Measurements from ENCODE around the gene ZNF296. TPM values are rescaled to one million over a fixed set of nuclear protein-coding genes. Genes with fewer than 3 reads are reported as not detected.

The ZNF296 gene
- total and polyA plus RNA-seq, 2 experiments from 2014 or later = 13.4 to 16.5 TPM

DNA sequence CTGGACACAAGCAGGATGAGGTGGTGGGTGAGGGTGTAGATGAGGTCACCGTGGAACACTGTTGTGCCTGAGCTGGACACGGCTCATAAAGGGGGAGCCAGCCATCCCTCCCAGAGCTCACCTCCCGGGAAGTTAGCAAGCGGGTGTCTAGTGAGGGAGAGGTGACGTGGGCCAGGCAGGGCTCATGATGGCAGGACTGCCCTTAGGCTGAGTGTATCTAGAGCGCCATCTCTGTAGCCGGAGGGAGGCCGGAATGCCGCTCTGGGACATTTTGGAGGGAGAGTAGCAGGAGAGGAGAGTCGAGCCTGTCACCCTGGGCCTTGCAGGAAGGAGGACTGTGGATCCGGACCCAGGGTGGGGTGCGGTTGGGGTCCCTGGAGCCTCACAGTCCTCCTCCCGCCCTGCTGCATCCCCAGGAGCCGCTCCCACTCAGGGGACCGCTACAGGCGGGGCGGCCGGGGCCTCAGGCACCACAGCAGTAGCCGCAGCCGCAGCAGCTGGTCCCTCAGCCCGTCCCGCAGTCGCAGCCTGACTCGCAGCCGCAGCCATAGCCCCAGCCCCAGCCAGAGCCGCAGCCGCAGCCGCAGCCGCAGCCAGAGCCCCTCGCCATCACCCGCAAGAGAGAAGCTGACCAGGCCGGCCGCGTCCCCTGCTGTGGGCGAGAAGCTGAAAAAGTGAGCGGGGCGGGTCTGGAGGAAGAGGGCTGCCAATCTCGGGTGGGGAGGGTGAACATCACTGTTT, 9.2 kb downstream of the ZNF296 start:
- 0 out of 4 replicates have a peak, but pooled peaks of 1 of the 2 experiments have one; percentile 3 for TF ChIP-seq CTCF (conservative IDR thresholded peaks at IDR 0.05; ENCODE audit: low read depth in 2 of 2)
- TF ChIP-seq, protein P1, sequence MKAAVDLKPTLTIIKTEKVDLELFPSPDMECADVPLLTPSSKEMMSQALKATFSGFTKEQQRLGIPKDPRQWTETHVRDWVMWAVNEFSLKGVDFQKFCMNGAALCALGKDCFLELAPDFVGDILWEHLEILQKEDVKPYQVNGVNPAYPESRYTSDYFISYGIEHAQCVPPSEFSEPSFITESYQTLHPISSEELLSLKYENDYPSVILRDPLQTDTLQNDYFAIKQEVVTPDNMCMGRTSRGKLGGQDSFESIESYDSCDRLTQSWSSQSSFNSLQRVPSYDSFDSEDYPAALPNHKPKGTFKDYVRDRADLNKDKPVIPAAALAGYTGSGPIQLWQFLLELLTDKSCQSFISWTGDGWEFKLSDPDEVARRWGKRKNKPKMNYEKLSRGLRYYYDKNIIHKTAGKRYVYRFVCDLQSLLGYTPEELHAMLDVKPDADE (IDR thresholded peaks at IDR 0.05) = no peak
- no peak for TF ChIP-seq STAT1 (IDR thresholded peaks at IDR 0.05; ENCODE audit: unreplicated experiment)
- no peak for TF ChIP-seq REST (IDR thresholded peaks at IDR 0.05; ENCODE audit: unreplicated experiment)
- Mint-ChIP-seq H3K27ac (peak overlapping the region; percentile 81), H3K4me1 (peaks cover 4% of the 10 kb centered on the region; the same call in 2 of the 3 replicates), H3K9me3 (no peaks in the 10 kb centered on the region), H3K27me3 (ENCODE audit: insufficient read depth, low read depth, poor library complexity) (peaks cover 18% of the 10 kb centered on the region), H3K36me3 (ENCODE audit: low read depth) (peaks cover 67% of the 10 kb centered on the region), H3K4me3 (no peak overlapping the region)
- Histone ChIP-seq H3K27ac (ENCODE audit: low read depth) (no peak overlapping the region), H3K36me3 (ENCODE audit: insufficient read depth) (peaks cover 8% of the 10 kb centered on the region; the same call in 1 of the 2 replicates), H2AFZ (no peak overlapping the region), H3K9me2 (ENCODE audit: insufficient read depth) (no peaks in the 10 kb centered on the region), H3K4me2 (no peak overlapping the region), H3K79me2 (replicated peaks; ENCODE audit: insufficient read depth) (peaks cover 4% of the 10 kb centered on the region; the same call in 1 of the 2 replicates), H3K27me3 (ENCODE audit: insufficient read depth) (no peaks in the 10 kb centered on the region), H4K20me1 (replicated peaks; ENCODE audit: insufficient read depth) (peaks cover 6% of the 10 kb centered on the region), H3K4me1 (ENCODE audit: insufficient read depth) (no peaks in the 10 kb centered on the region), H3K4me3 (no peak overlapping the region), H3F3A (replicated peaks; ENCODE audit: low read depth) (peaks cover 3% of the 10 kb centered on the region; the same call in 1 of the 2 replicates)
- DNase-seq (ENCODE audit: low spot score) (no peak), ATAC-seq (no peak)

Measured in GM23338 (cell line).